ENCODE measurements around the gene FAM237B. TPM values are rescaled to one million over a fixed set of nuclear protein-coding genes. Genes with fewer than 3 reads are reported as not detected.

FAM237B gene
- total and polyA plus RNA-seq, 2 of the 13 experiments (the other 11 are each of a cell fraction or from before 2014, with no cell fraction given) = not detected

DNA sequence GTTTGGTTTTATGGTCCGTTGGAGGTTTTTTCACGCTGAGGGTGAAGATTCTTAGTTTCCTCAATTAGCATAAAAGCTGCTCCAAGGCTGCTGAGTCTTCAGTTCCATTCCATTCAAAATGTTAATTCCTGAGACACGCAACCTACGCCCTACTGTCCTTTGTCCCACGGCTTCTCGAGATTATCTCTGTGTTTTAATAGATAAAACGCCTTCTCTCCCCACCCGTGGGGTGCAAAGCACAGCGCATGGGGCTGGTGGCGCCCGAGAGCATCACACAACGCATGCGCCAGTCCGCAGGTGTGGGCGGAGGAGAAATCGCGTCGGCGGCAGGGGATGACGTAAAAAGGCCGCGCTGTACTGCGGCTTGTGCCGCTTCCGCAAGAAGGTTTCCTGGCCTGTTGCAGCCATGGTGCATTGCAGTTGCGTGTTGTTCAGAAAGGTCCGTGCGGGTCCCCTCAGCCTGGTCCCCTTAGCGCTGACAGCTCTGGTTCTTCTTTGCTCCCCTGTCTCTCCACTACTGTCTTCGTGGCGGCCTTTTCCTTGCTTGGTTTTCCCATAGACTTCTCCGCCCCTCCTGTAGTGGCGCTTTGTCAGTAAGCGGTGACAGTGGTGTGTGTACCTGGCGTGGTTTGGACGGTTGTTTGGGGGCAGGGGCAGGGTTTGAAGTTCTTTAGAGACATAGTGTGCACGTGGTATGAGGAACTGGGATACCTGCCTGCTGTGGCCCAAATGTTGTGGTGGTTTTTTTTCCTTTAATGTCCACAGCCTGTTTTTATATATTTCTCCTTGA lies 25.4 kb upstream of the FAM237B start, which contains the start of gene GTPBP10 (continued):
- TF ChIP-seq, protein P1, sequence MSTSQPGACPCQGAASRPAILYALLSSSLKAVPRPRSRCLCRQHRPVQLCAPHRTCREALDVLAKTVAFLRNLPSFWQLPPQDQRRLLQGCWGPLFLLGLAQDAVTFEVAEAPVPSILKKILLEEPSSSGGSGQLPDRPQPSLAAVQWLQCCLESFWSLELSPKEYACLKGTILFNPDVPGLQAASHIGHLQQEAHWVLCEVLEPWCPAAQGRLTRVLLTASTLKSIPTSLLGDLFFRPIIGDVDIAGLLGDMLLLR (CRISPR knock-in tag; IDR thresholded peaks at IDR 0.05) = no peak; the same call in 1 of the 2 replicates
- TF ChIP-seq ZNF569 (CRISPR knock-in tag; IDR thresholded peaks at IDR 0.05; ENCODE audit: borderline replicate concordance) = no peak
- TF ChIP-seq, protein P2, sequence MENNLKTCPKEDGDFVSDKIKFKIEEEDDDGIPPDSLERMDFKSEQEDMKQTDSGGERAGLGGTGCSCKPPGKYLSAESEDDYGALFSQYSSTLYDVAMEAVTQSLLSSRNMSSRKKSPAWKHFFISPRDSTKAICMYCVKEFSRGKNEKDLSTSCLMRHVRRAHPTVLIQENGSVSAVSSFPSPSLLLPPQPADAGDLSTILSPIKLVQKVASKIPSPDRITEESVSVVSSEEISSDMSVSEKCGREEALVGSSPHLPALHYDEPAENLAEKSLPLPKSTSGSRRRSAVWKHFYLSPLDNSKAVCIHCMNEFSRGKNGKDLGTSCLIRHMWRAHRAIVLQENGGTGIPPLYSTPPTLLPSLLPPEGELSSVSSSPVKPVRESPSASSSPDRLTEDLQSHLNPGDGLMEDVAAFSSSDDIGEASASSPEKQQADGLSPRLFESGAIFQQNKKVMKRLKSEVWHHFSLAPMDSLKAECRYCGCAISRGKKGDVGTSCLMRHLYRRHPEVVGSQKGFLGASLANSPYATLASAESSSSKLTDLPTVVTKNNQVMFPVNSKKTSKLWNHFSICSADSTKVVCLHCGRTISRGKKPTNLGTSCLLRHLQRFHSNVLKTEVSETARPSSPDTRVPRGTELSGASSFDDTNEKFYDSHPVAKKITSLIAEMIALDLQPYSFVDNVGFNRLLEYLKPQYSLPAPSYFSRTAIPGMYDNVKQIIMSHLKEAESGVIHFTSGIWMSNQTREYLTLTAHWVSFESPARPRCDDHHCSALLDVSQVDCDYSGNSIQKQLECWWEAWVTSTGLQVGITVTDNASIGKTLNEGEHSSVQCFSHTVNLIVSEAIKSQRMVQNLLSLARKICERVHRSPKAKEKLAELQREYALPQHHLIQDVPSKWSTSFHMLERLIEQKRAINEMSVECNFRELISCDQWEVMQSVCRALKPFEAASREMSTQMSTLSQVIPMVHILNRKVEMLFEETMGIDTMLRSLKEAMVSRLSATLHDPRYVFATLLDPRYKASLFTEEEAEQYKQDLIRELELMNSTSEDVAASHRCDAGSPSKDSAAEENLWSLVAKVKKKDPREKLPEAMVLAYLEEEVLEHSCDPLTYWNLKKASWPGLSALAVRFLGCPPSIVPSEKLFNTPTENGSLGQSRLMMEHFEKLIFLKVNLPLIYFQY (CRISPR knock-in tag; IDR thresholded peaks at IDR 0.05; ENCODE audit: borderline replicate concordance) = 0 out of 2 replicates have a peak, but pooled peaks have one; percentile 42
- TF ChIP-seq SRF (IDR thresholded peaks at IDR 0.05; ENCODE audit: low read depth, low read length) = peak; percentile 41; the same call in 1 of the 2 replicates
- TF ChIP-seq ZNF260 (CRISPR knock-in tag; IDR thresholded peaks at IDR 0.05; ENCODE audit: borderline replicate concordance, low read depth) = no peak
- no peak for TF ChIP-seq ZNF264 (CRISPR knock-in tag; IDR thresholded peaks at IDR 0.05)
- TF ChIP-seq SRSF9 (IDR thresholded peaks at IDR 0.05; ENCODE audit: borderline replicate concordance, insufficient read depth, low read depth, low read length, poor library complexity, severe bottlenecking) = no peak
- no peak for TF ChIP-seq RFXAP (CRISPR knock-in tag; IDR thresholded peaks at IDR 0.05; ENCODE audit: borderline replicate concordance)
- no peak for TF ChIP-seq SCMH1 (CRISPR knock-in tag; IDR thresholded peaks at IDR 0.05; ENCODE audit: borderline replicate concordance)
- TF ChIP-seq, protein P3, sequence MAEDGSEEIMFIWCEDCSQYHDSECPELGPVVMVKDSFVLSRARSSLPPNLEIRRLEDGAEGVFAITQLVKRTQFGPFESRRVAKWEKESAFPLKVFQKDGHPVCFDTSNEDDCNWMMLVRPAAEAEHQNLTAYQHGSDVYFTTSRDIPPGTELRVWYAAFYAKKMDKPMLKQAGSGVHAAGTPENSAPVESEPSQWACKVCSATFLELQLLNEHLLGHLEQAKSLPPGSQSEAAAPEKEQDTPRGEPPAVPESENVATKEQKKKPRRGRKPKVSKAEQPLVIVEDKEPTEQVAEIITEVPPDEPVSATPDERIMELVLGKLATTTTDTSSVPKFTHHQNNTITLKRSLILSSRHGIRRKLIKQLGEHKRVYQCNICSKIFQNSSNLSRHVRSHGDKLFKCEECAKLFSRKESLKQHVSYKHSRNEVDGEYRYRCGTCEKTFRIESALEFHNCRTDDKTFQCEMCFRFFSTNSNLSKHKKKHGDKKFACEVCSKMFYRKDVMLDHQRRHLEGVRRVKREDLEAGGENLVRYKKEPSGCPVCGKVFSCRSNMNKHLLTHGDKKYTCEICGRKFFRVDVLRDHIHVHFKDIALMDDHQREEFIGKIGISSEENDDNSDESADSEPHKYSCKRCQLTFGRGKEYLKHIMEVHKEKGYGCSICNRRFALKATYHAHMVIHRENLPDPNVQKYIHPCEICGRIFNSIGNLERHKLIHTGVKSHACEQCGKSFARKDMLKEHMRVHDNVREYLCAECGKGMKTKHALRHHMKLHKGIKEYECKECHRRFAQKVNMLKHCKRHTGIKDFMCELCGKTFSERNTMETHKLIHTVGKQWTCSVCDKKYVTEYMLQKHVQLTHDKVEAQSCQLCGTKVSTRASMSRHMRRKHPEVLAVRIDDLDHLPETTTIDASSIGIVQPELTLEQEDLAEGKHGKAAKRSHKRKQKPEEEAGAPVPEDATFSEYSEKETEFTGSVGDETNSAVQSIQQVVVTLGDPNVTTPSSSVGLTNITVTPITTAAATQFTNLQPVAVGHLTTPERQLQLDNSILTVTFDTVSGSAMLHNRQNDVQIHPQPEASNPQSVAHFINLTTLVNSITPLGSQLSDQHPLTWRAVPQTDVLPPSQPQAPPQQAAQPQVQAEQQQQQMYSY (CRISPR knock-in tag; IDR thresholded peaks at IDR 0.05) = no peak
- TF ChIP-seq STAG1 (CRISPR knock-in tag; IDR thresholded peaks at IDR 0.05) = peak; percentile 17; the same call in 1 of the 2 replicates
- no peak; the same call in 1 of the 2 replicates for TF ChIP-seq ZNF431 (CRISPR knock-in tag; IDR thresholded peaks at IDR 0.05; ENCODE audit: borderline replicate concordance, low read depth)
- TF ChIP-seq ZNF33A (CRISPR knock-in tag; IDR thresholded peaks at IDR 0.05; ENCODE audit: borderline replicate concordance) = no peak
- no peak for TF ChIP-seq ZNF282 (IDR thresholded peaks at IDR 0.05; ENCODE audit: partially characterized antibody)
- no peak for TF ChIP-seq ATM (IDR thresholded peaks at IDR 0.05; ENCODE audit: borderline replicate concordance)
- peak; percentile 92 for TF ChIP-seq ATF7-NPFF (CRISPR knock-in tag; IDR thresholded peaks at IDR 0.05; ENCODE audit: low read depth)
- TF ChIP-seq, protein P4, sequence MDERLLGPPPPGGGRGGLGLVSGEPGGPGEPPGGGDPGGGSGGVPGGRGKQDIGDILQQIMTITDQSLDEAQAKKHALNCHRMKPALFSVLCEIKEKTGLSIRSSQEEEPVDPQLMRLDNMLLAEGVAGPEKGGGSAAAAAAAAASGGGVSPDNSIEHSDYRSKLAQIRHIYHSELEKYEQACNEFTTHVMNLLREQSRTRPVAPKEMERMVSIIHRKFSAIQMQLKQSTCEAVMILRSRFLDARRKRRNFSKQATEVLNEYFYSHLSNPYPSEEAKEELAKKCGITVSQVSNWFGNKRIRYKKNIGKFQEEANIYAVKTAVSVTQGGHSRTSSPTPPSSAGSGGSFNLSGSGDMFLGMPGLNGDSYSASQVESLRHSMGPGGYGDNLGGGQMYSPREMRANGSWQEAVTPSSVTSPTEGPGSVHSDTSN (CRISPR knock-in tag; IDR thresholded peaks at IDR 0.05) = no peak
- no peak for TF ChIP-seq ZNF207 (IDR thresholded peaks at IDR 0.05; ENCODE audit: borderline replicate concordance)
- peak; percentile 57; the same call in 1 of the 2 replicates for TF ChIP-seq SIN3A (IDR thresholded peaks at IDR 0.05; ENCODE audit: borderline replicate concordance, low read depth, low read length)
